Ureter (tissue), 1 donor: ENCODE results near the gene OTOF. TPM values are rescaled to one million over a fixed set of nuclear protein-coding genes. Genes with fewer than 3 reads are reported as not detected.

Source experiments
- DNase-seq: peaks from one replicate; pipeline ENCODE4 v3.0.0-alpha.2; 2020; ENCODE audit warnings: low spot score
- total RNA-seq: library from RNA; stranded (reverse); gene quantifications from one replicate; pipeline ENCODE4 v1.2.4, GENCODE V29; 2023
- donor health status: DM: yes; HTN: yes; CAD: no.

OTOF gene
- 0.29 TPM for total RNA-seq

DNA sequence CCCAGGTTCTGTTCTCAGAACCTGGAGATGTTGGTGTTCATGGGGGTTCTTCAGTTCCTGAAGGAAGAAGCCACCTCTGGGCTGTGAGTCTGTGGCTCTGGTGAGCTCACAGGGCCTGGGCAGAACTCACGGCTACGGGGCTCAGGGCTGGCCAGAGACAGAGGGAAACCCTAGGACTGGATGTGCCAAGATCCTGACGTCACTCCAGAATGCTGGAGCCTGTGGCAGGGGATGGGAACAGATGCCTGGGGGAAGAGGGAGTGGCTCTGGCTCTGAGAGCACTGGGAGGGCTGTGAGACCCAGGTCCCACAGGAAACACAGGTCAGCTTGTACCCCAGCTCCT, at the start of gene OTOF:
Gene OTOF (minus strand): TSS at position 214 of the 343 bp plus-strand sequence.
- peak; percentile 65 for DNase-seq

GRCh38 chr2:26526589-26526988, 48.7 kb upstream of the OTOF start:
- no peak for DNase-seq

DNA sequence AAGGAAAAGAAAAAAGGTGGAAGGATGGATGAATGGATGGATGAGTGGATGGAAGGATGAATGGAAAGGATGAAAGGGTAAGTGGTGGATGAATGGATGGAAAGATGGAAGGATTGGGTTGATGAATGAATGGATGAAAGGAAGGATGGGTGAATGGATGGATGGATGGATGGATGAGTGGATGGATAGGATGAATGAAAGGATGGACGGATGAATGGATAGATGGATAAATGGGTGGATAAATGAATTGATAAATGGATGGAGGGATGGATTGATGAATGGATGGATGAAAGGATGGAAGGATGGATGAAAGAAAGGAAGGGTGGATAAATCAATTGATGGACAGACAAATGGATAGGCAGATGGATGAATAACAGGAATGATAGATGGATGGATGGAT, 48.2 kb upstream of the OTOF start:
- no peak for DNase-seq

DNA sequence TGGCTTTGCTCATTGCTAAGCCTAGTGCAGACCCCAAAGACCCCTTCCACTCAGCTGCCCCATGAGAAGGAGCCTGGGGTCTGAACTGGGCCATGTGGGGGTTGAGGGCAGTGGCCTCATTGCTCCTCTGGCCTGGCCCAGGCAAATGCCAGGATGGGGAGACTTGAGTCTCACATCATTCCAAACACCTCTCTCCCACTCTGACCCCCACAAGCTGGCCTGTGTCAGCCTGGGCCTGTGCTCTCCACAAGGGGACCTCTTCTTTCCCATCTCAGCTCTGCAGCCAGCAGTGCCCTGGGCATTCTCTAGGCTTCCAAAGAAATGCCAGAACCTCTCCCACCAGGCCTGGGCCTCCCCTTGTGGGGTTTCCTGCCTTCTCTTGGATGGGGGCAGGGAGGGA, 45.8 kb upstream of the OTOF start:
- no peak for DNase-seq

DNA sequence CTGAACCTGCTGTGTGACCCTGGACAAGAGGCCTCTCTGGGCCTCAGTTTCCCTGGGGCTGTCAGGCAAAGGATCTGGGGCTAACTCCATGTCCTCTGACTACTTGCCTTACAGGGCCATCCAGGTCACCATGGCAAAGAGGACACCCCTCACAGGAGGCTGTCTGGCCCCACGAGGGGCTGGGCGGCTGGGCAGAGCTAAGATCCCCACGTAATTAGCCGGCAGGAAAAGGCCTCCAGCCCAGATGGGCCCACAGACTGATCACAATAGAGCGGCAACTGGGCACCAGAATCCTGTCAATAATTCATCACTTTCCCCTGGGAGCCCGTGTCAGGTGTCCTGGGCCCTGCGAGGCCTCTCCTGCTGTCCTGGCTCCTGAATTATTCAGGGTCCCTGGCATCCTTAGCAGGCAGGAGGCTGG, 44.8 kb upstream of the OTOF start:
- no peak for DNase-seq

DNA sequence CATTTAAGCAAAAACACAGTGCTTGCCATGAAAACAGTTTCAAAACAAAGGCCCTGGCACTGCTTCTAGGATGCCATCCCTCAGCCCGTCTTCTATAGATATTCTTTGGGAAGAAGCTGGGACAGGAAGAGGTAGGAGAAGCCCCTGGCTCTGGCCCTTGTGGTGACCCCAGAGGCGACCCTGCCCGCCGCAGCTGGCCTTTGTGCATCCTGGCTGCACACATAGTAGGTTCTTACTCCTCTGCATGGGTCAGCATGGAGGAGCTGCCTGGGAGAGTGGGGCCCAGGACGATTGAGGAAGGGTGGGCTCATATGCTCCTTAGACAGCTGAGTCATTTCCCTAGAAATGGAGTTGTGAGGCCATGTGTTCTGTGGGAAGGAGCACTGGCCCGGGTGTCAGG, 44.4 kb upstream of the OTOF start:
- no peak for DNase-seq

DNA sequence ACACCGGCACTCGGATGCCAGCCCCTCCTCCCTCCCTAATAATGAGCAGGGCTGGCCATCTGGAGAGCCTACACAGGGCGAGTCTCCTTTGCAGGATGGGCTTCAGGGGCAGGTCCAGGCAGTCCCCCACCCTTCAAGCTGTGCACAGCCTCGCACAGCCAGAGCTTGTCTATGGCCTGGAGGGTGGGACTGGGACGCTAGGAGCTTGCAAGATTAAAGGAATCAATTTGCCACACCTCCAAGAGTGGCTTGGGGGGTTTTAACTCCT, 43.9 kb upstream of the OTOF start:
- DNase-seq, result no peak

- DNase-seq, result no peak
Observed at GRCh38 chr2:26521054-26521912, 43.4 kb upstream of the OTOF start.

- DNase-seq, result no peak
Observed at GRCh38 chr2:26520148-26520449, 42.2 kb upstream of the OTOF start.

DNA sequence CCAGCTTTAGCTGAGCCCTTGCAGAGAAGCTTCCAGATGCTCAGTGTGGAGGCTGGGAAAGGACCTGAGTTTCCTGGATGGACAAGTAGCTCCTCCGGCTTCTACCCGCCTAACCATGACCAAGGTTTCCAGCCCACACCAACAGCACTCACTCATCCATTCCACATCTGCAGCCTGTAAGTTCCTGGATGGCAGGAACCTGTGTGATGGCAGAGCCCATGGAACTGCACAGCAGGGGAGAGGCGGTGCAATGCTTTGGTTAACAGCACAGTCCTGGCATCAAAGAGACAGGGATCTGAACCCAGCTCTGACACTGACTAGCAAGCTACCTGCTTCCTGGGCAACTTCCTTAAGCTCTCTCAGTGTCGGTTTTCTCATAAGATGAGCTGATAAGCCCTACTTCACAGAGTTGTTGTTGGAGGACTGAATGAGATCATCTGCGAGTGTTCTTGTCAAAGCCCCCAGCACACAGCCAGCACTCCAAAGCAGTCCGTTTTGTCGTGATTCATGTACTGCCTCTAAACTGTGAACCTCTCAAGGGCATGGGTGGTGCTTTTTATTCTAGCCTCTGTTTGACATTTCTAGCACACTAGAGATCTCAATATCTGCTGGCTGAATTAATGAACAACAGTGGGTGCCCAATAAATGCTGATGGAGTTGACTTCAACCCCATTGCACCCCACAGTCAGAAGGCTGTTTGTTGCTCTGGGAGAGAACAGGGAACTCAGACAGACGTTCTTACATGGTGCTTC, 41.6 kb upstream of the OTOF start:
- DNase-seq, result no peak

DNA sequence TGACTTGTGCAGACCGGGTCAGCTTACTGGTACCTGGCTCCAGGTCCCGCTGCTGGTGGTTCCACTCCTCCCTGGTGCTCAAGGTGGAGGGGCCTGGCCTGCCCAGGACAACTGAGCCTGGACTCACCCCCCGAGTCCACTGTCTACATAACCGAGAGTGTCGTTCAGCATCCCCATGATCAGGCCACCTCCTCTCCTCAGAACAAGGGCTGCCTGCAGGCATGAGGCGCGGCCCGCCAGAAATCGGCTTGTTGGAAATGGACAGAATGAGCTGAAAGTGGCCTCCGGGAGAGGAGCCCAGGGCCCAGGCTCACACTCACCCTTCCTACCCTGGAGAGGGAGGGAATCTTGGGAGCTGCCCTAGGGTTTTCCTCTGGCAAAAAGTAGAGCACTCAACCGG, 38.9 kb upstream of the OTOF start:
- DNase-seq, result no peak

GRCh38 chr2:26516246-26516645, 38.3 kb upstream of the OTOF start:
- DNase-seq, result no peak

DNA sequence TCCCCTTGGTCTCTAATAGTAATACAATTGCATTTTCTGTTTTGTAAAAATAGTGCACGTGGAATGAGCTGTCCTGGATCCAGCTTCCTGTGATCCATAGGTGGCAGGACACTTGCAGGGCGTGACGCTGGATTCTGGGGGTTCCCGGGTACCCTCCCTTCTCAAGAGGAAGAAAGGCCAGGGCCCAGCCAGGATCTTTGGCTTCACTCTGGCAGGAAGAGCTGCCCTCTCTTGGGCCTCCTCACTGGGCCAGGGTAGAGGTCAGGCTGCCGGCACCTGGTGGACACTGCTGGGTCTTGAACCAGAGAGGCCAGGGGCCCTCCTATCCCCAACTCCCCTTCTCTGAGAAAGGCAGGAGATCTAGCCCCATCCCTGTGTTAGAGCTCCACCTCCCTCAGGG, 37.8 kb upstream of the OTOF start:
- no peak for DNase-seq

DNA sequence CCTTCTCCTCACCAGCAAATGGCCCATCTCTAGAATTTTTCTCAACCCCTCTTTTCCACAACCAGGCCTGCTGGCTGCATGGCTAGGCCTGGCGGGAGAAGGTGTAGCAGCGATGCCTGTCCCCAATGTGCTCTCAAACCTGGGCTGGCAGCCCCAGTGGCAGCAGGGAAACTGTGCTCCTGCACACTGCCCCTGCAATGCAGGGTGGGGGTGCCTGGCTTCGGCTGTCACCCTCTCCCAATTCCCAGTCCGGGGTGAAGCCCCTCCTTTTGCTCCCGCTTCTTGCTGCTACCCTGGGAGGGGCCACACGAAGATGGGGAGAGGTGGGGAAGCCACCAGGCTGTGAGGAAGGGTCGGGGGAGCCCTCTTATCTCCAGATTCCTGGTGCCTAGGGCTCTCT, 36.1 kb upstream of the OTOF start:
- no peak for DNase-seq

DNA sequence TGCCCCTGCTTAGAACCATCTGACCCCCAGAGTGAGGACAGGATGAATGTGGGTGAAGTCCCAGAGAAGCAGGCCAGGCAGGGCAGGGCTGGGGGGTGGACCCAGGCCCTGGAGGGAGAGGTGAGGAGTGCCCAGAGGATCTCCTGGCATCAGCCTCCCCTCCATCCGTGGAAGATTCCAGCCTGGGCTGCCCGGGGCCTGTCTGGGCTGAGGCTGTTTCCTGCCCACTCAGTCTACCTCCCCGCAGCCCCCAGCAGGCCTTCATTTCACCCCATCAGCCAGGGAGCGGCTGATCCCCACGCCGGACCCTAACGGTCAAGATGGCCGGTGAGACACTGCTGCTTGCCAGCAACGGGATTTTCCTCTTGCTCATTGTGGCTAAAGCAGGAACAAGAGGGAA, 35.3 kb upstream of the OTOF start:
- no peak for DNase-seq

DNA sequence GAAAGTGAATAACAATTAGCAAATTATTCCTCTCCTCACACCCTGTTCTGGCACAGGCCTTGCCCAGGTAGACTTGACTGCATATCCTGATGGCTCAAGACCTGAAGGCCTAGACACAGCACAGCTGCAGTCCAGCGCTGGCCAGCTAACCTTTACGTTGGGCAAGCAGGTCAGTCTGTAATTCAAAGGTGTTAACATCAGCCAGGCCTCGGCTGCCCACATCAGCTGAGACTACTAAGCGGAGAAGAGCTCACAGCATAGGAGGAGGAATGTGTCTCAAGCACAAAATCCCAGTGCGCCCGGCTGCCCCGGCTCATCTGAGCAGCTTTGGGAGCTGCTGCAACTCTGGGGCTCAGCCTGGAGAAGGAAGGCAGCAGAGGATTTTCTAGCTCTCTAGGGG, 33.5 kb upstream of the OTOF start:
- no peak for DNase-seq

DNA sequence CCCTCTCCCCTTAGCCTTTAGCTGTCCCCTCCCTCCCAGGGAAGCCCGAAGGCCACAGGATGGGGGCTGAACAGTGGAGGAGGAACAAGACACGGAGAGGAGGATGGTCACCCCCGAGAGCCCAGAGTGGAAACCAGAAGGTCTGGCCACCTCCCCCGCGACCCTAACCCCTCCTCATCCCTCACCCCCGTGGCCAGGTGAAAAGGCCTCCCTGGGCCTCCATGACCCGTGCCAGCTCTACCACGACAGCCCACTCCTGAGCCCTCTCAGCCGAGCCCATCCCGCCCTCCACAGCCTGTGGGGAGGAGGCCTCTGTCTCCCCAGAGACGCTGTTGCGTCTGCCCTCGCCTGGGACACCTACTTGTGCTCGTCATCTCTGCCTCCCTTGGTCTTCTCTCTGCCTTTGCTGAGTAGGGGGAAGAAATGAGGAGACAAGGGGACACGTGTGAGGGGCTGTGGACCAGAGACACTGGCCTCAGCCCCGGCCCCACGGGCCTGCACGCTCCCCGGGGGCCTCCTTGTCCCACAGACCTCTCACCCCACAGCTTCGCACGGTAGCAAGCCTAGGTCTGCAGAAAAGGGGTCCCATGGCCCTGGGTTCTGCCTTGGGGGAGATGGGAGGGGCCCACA, 32.5 kb upstream of the OTOF start:
- no peak for DNase-seq

GRCh38 chr2:26509141-26509540, 31.2 kb upstream of the OTOF start:
- DNase-seq, result no peak

- no peak for DNase-seq
Observed at GRCh38 chr2:26507932-26508331, 30.0 kb upstream of the OTOF start.

GRCh38 chr2:26507088-26507487, 29.2 kb upstream of the OTOF start:
- DNase-seq, result no peak

DNA sequence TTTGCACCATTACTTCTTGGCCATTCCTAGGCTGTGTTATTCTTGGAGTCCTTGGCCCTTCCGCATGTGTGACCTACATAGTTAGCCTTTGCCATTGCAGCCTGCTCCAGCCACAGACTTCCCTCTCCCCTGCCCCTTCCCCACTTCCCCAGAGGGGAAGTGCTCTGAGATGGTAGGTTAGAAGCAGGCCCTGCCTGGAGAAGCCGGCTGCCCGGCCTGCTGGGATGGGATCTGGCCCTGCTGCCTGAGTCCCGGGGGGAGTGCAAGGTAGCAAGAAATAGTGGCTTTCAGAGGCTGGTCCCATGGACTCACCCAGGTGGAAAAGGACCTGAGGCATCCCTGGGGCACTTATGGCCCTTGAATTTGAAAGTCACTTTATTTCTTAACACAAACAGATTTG, 28.4 kb upstream of the OTOF start:
- DNase-seq, result no peak

GRCh38 chr2:26504002-26504401, 26.1 kb upstream of the OTOF start:
- no peak for DNase-seq

DNA sequence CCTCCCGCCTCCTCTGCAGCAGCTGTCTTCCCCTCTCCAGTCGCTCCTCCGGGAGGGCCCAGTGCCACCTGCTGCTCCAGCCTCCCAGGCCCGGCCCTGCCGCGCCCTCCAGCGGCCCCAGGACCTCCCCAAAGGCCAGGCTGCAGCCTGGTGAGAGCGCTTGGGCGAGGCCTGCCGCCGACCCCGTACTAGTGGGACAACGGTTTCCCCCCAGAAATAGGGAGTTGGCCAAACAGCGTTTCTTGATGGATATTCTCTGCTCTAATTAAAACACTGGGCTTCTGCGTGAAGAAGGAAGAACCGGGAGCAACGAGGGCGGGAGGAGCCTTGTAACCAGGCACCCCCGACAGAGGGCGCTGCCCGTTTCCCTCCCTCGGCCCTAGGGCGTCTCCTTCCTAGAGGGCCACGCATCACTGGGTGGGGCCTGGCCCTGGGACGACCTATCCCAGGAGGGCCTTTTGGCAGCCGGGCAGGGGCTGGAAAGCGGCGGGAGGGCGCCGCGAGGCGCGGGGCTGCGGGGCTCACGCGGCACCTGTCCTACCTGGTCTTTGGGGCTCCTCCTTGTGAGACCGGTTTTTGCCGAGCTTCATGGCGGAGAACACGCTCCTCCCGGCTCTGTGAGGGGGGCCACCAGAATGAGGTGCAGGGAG, 25.4 kb upstream of the OTOF start:
- peak; percentile 83 for DNase-seq
